Adrenal gland (tissue), 5 donors: Measurements from ENCODE around the gene PCDH17.

Source experiments
- POLR2A ChIP-seq, 2 donors: fragments of 450-650 bp; IDR thresholded peaks; one replicate each; pipeline ENCODE4 v1.6.1; 2017; ENCODE audit warnings: antibody characterized with exemption in 2 of 2, mild to moderate bottlenecking in 2 of 2, moderate library complexity in 1 of 2
- TF ChIP-seq, protein P1 (sequence below), 6 experiments: fragments of 450-650 bp in 4 of 6; fragments of 200-600 bp in 2 of 6; sonication (generic) in 1 of 6; IDR thresholded peaks; 1 replicate in 5 of 6; 2 replicates in 1 of 6; pipeline versions ENCODE4 v1.5.1 to v1.8.0; 2016 to 2021; ENCODE audit warnings: antibody characterized with exemption in 6 of 6, mild to moderate bottlenecking in 2 of 6, moderate library complexity in 1 of 6
- donor health status: DM: no; HTN: no; CAD: no.

DNA sequence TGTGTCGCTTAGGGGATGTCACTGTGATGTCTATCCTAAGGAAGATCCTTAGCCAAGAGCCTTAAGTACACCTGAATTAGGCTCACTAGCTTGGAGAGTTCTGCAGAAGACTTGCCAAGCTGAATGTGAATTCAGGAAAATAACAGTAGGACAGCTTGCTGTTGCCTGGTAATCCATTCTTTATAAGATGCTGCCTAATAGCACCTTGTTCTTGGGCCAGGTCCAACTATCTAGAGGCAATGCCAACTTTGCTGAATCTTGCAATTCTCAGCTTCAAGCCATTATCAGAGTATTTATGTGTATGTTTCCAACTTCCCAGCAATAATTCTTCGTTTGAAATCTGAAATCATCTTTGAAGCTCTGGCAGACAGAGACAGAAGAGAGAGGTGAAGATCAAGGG is 102.8 kb downstream of the PCDH17 start:
- TF ChIP-seq, protein P1, sequence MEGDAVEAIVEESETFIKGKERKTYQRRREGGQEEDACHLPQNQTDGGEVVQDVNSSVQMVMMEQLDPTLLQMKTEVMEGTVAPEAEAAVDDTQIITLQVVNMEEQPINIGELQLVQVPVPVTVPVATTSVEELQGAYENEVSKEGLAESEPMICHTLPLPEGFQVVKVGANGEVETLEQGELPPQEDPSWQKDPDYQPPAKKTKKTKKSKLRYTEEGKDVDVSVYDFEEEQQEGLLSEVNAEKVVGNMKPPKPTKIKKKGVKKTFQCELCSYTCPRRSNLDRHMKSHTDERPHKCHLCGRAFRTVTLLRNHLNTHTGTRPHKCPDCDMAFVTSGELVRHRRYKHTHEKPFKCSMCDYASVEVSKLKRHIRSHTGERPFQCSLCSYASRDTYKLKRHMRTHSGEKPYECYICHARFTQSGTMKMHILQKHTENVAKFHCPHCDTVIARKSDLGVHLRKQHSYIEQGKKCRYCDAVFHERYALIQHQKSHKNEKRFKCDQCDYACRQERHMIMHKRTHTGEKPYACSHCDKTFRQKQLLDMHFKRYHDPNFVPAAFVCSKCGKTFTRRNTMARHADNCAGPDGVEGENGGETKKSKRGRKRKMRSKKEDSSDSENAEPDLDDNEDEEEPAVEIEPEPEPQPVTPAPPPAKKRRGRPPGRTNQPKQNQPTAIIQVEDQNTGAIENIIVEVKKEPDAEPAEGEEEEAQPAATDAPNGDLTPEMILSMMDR (IDR thresholded peaks at IDR 0.05), result no peak
- no peak for TF ChIP-seq POLR2A (IDR thresholded peaks at IDR 0.05)
